HL-60 (cell line): ENCODE data around the gene NUDT14.

Experiments used
- GABPA ChIP-seq: IDR thresholded peaks from 2 replicates; pipeline ENCODE4 v1.6.1; 2012; ENCODE audit warnings: low read depth
- POLR2AphosphoS5 ChIP-seq: IDR thresholded peaks from 2 replicates; pipeline ENCODE4 v1.6.1; 2012; ENCODE audit warnings: low read depth
- SPI1 ChIP-seq: IDR thresholded peaks from 2 replicates; pipeline ENCODE4 v1.6.1; 2012; ENCODE audit warnings: low read depth, mild to moderate bottlenecking, borderline replicate concordance
- TF ChIP-seq, protein P1 (sequence below): IDR thresholded peaks from one replicate; pipeline ENCODE4 v1.5.1; 2011; ENCODE audit warnings: low read length, control low read depth, inconsistent platforms; ENCODE audit not compliant: insufficient read depth
- TF ChIP-seq, protein P2 (sequence below): IDR thresholded peaks from 2 replicates; pipeline ENCODE4 v1.6.1; 2012; ENCODE audit warnings: low read depth; ENCODE audit not compliant: insufficient replicate concordance

DNA sequence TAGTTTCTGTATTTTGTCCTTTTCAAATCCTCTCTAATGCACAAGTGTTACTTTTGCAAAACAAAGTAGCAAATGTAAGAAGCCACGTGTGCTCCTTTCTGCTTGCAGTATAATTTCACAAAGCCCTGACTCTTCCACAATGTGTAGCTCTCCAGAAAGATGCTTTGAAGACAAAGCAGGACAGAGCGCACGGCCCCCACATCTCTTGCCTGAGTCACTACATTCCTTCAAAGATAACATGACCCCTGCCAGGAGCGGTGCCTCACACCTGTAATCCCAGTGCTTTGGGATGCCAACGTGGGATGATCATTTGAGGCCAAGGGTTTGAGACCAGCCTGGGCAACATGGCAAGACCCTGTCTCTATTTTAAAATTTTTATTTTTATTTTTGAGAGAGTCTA, 53.1 kb downstream of the NUDT14 start:
- TF ChIP-seq, protein P1, sequence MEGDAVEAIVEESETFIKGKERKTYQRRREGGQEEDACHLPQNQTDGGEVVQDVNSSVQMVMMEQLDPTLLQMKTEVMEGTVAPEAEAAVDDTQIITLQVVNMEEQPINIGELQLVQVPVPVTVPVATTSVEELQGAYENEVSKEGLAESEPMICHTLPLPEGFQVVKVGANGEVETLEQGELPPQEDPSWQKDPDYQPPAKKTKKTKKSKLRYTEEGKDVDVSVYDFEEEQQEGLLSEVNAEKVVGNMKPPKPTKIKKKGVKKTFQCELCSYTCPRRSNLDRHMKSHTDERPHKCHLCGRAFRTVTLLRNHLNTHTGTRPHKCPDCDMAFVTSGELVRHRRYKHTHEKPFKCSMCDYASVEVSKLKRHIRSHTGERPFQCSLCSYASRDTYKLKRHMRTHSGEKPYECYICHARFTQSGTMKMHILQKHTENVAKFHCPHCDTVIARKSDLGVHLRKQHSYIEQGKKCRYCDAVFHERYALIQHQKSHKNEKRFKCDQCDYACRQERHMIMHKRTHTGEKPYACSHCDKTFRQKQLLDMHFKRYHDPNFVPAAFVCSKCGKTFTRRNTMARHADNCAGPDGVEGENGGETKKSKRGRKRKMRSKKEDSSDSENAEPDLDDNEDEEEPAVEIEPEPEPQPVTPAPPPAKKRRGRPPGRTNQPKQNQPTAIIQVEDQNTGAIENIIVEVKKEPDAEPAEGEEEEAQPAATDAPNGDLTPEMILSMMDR, result no peak
- TF ChIP-seq POLR2AphosphoS5 (no peak), SPI1 (no peak), GABPA (no peak)
- TF ChIP-seq, protein P2, sequence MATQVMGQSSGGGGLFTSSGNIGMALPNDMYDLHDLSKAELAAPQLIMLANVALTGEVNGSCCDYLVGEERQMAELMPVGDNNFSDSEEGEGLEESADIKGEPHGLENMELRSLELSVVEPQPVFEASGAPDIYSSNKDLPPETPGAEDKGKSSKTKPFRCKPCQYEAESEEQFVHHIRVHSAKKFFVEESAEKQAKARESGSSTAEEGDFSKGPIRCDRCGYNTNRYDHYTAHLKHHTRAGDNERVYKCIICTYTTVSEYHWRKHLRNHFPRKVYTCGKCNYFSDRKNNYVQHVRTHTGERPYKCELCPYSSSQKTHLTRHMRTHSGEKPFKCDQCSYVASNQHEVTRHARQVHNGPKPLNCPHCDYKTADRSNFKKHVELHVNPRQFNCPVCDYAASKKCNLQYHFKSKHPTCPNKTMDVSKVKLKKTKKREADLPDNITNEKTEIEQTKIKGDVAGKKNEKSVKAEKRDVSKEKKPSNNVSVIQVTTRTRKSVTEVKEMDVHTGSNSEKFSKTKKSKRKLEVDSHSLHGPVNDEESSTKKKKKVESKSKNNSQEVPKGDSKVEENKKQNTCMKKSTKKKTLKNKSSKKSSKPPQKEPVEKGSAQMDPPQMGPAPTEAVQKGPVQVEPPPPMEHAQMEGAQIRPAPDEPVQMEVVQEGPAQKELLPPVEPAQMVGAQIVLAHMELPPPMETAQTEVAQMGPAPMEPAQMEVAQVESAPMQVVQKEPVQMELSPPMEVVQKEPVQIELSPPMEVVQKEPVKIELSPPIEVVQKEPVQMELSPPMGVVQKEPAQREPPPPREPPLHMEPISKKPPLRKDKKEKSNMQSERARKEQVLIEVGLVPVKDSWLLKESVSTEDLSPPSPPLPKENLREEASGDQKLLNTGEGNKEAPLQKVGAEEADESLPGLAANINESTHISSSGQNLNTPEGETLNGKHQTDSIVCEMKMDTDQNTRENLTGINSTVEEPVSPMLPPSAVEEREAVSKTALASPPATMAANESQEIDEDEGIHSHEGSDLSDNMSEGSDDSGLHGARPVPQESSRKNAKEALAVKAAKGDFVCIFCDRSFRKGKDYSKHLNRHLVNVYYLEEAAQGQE, result no peak
